A549 treated with ZK216348 at 1 μM for 4 hours (cell line): ENCODE measurements around the gene FAM151A. TPM values are rescaled to one million over a fixed set of nuclear protein-coding genes. Genes with fewer than 3 reads are reported as not detected.

ENCODE experiments used
- total RNA-seq: library from RNA; stranded (reverse); fragments of 200-300 nt; extraction: Qiagen RNA extraction; gene quantifications from 5 replicates; pipeline ENCODE4 v1.2.3, GENCODE V29; 2022; ENCODE audit warnings: low read depth

FAM151A gene
- 0.12 to 0.15 TPM in 2 of 5 replicates, not detected in the others for total RNA-seq

GRCh38 chr1:54623216-54624007 is at the start of gene FAM151A:
FAM151A (minus strand) TSS chr1:54623525; CDS start chr1:54623395, 130 bp downstream.

GRCh38 chr1:54640863-54641836 is 17.8 kb upstream of the FAM151A start, which contains the start of gene MROH7:
MROH7 (plus strand) TSS chr1:54641786; CDS start chr1:54652927, 11,141 bp downstream.

Other genes with a start within 250 kb of the FAM151A start
- gene SSBP3, start 217.1 kb downstream of the FAM151A start, total RNA-seq: 7.0 to 9.0 TPM (median 8.1 TPM) in 5 replicates
- gene ACOT11, start 75.3 kb downstream of the FAM151A start, total RNA-seq: 1.3 to 2.8 TPM (median 2.2 TPM) in 5 replicates
- not detected in 5 replicates for gene MROH7, start 18.3 kb upstream of the FAM151A start, total RNA-seq
- gene TTC4, start 92.3 kb upstream of the FAM151A start, total RNA-seq: 24.9 to 40.9 TPM (median 28.5 TPM) in 5 replicates
- gene PARS2, start 141.0 kb upstream of the FAM151A start, total RNA-seq: 3.2 to 4.9 TPM (median 4.2 TPM) in 5 replicates
- not detected in 5 replicates for gene TTC22, start 177.8 kb upstream of the FAM151A start, total RNA-seq